ENCODE results near the gene PDZD2. TPM values are rescaled to one million over a fixed set of nuclear protein-coding genes. Genes with fewer than 3 reads are reported as not detected.

PDZD2 gene
- total and polyA plus RNA-seq, 3 donors from 2014 or later: 47.3 to 89.1 (median 83.9) TPM

GRCh38 chr5:31703757-31704156 lies 64.8 kb downstream of the PDZD2 start:
- no peaks in the 10 kb centered on the region for H3K36me3 ChIP-seq (ENCODE audit: low read depth, missing control alignments)
- no peak for DNase-seq
- TF ChIP-seq POLR2A (IDR thresholded peaks at IDR 0.05): no peak
- TF ChIP-seq CTCF (IDR thresholded peaks at IDR 0.05): no peak
- intact Hi-C loops (cut with DNase I; ENCODE audit: low total_unique reads): no loop called here
- peaks cover 4% of the 10 kb centered on the region for H3K4me1 ChIP-seq
- H3K4me3 ChIP-seq: no peak overlapping the region
- H3K27me3 ChIP-seq: no peaks in the 10 kb centered on the region
- H3K9me3 ChIP-seq: no peaks in the 10 kb centered on the region
- H3K27ac ChIP-seq: no peak overlapping the region
- 85 to 95% methylated on average over 1 of the region's 1 CpG for WGBS, 2 donors

GRCh38 chr5:31706186-31706585 lies 67.3 kb downstream of the PDZD2 start:
- DNase-seq: no peak
- H3K27ac ChIP-seq: no peak overlapping the region
- no peaks in the 10 kb centered on the region for H3K36me3 ChIP-seq (ENCODE audit: low read depth, missing control alignments)
- H3K4me3 ChIP-seq: no peak overlapping the region
- 82 to 98% methylated on average over 4 of the region's 4 CpGs for WGBS, 2 donors
- intact Hi-C loops (cut with DNase I; ENCODE audit: low total_unique reads): no loop called here
- no peaks in the 10 kb centered on the region for H3K9me3 ChIP-seq
- H3K4me1 ChIP-seq: peaks cover 4% of the 10 kb centered on the region
- H3K27me3 ChIP-seq: no peaks in the 10 kb centered on the region
- no peak for TF ChIP-seq POLR2A (IDR thresholded peaks at IDR 0.05)
- no peak for TF ChIP-seq CTCF (IDR thresholded peaks at IDR 0.05)

GRCh38 chr5:31707329-31707728 lies 68.4 kb downstream of the PDZD2 start:
- H3K4me1 ChIP-seq: peaks cover 5% of the 10 kb centered on the region
- H3K4me3 ChIP-seq: no peak overlapping the region
- DNase-seq: no peak
- H3K27me3 ChIP-seq: no peaks in the 10 kb centered on the region
- no peak overlapping the region for H3K27ac ChIP-seq
- TF ChIP-seq CTCF (IDR thresholded peaks at IDR 0.05): no peak
- TF ChIP-seq POLR2A (IDR thresholded peaks at IDR 0.05): no peak
- 77 to 91% methylated on average over 4 of the region's 4 CpGs for WGBS, 2 donors
- no peaks in the 10 kb centered on the region for H3K9me3 ChIP-seq
- H3K36me3 ChIP-seq (ENCODE audit: low read depth, missing control alignments): no peaks in the 10 kb centered on the region
- intact Hi-C loops (cut with DNase I; ENCODE audit: low total_unique reads): no loop called here

- TF ChIP-seq POLR2A (IDR thresholded peaks at IDR 0.05): no peak
- no peak for TF ChIP-seq CTCF (IDR thresholded peaks at IDR 0.05)
- no peaks in the 10 kb centered on the region for H3K36me3 ChIP-seq (ENCODE audit: low read depth, missing control alignments)
- WGBS, 2 donors: 84 to 96% methylated on average over 5 of the region's 5 CpGs
- no peaks in the 10 kb centered on the region for H3K27me3 ChIP-seq
- peaks cover 5% of the 10 kb centered on the region for H3K4me1 ChIP-seq
- no peak overlapping the region for H3K4me3 ChIP-seq
- DNase-seq: no peak
- no peak overlapping the region for H3K27ac ChIP-seq
- H3K9me3 ChIP-seq: no peaks in the 10 kb centered on the region
- intact Hi-C loops (cut with DNase I; ENCODE audit: low total_unique reads): no loop called here
These were observed 69.2 kb downstream of the PDZD2 start for GRCh38 chr5:31708089-31708488.

GRCh38 chr5:31711363-31711762 lies 72.4 kb downstream of the PDZD2 start:
- DNase-seq: no peak
- peaks cover 5% of the 10 kb centered on the region for H3K4me1 ChIP-seq
- no peaks in the 10 kb centered on the region for H3K27me3 ChIP-seq
- intact Hi-C loops (cut with DNase I; ENCODE audit: low total_unique reads): no loop called here
- no peaks in the 10 kb centered on the region for H3K9me3 ChIP-seq
- no peak overlapping the region for H3K4me3 ChIP-seq
- no peaks in the 10 kb centered on the region for H3K36me3 ChIP-seq (ENCODE audit: low read depth, missing control alignments)
- H3K27ac ChIP-seq: no peak overlapping the region
- TF ChIP-seq POLR2A (IDR thresholded peaks at IDR 0.05) (no peak), CTCF (IDR thresholded peaks at IDR 0.05) (no peak)
- 61 to 63% methylated on average over 6 of the region's 6 CpGs for WGBS, 2 donors

Data from testis (tissue), 3 donors.